B cell (primary cell): ENCODE measurements around the gene CNR2. TPM values are rescaled to one million over a fixed set of nuclear protein-coding genes. Genes with fewer than 3 reads are reported as not detected.

Experiments
- ATAC-seq: fragments of 200-7000 bp; cut with Tn5 transposase; one replicate; pipeline ENCODE4 v1.10.0; 2021; ENCODE audit warnings: low read depth, mild to moderate bottlenecking, moderate number of reproducible peaks, moderate library complexity
- CTCF ChIA-PET: fragments of 350-600 bp; sonication (Branson Sonifier 250); formaldehyde crosslinking; loops from one replicate; lab custom pipeline; 2021; ENCODE audit warnings: antibody characterized with exemption, inconsistent platforms; lab: Charles Lee
- POLR2A ChIA-PET: fragments of 350-600 bp; sonication (Branson Sonifier 250); formaldehyde crosslinking; loops from one replicate; lab custom pipeline; 2021; ENCODE audit warnings: antibody characterized with exemption; lab: Charles Lee
- DNase-seq: peaks from one replicate; pipeline ENCODE4 v3.0.0; 2013
- H2AFZ ChIP-seq: 2 replicates; pipeline ENCODE4 v1.6.1; 2012; ENCODE audit warnings: mild to moderate bottlenecking, low read depth, low read length; ENCODE audit not compliant: insufficient read depth, poor library complexity, severe bottlenecking
- H3K27ac ChIP-seq, 2 donors: 1 replicate in 1 of 2; 2 replicates in 1 of 2; pipeline ENCODE4 v1.5.1; 2012 to 2013; ENCODE audit warnings: low read length in 2 of 2, mild to moderate bottlenecking in 2 of 2, moderate library complexity in 1 of 2
- H3K27me3 ChIP-seq, 4 experiments: fragments of 200-600 bp in 1 of 4; sonication (generic) in 1 of 4; replicated peaks in 1 of 4; 1 replicate in 2 of 4; 2 replicates in 2 of 4; pipeline versions ENCODE4 v1.6.1 to v1.7.0; 2013 to 2016; ENCODE audit warnings: low read length in 3 of 4, mild to moderate bottlenecking in 2 of 4, mixed read lengths in 1 of 4, moderate library complexity in 1 of 4; ENCODE audit not compliant: insufficient read depth in 4 of 4, control insufficient read depth in 3 of 4; ENCODE audit errors: control extremely low read depth in 1 of 4
- H3K36me3 ChIP-seq, 2 experiments: replicated peaks in 1 of 2; 1 replicate in 1 of 2; 2 replicates in 1 of 2; pipeline versions ENCODE4 v1.6.1 to v1.7.1; 2013; ENCODE audit warnings: low read length in 1 of 2; ENCODE audit not compliant: insufficient read depth in 2 of 2, control insufficient read depth in 1 of 2; ENCODE audit errors: control extremely low read depth in 1 of 2, extremely low read depth in 1 of 2
- H3K4me1 ChIP-seq, 2 donors: fragments of 200-600 bp in 1 of 2; sonication (generic) in 1 of 2; 1 replicate in 1 of 2; 2 replicates in 1 of 2; pipeline versions ENCODE4 v1.5.1 to v1.6.1; 2013 to 2017; ENCODE audit warnings: low read length in 2 of 2; ENCODE audit not compliant: control insufficient read depth in 2 of 2, insufficient read depth in 2 of 2
- H3K4me2 ChIP-seq: replicated peaks from 2 replicates; pipeline ENCODE3; 2012; ENCODE audit warnings: mild to moderate bottlenecking, low read depth, low read length; ENCODE audit not compliant: poor library complexity, severe bottlenecking
- H3K4me3 ChIP-seq, 5 experiments: fragments of 200-600 bp in 1 of 5; sonication (generic) in 1 of 5; 1 replicate in 3 of 5; 2 replicates in 2 of 5; pipeline versions ENCODE4 v1.5.1 to v1.7.0; 2011 to 2016; ENCODE audit warnings: low read length in 4 of 5, mild to moderate bottlenecking in 4 of 5, low read depth in 2 of 5, control low read depth in 1 of 5, moderate library complexity in 1 of 5; ENCODE audit not compliant: insufficient read depth in 1 of 5; ENCODE audit errors: control extremely low read depth in 1 of 5, extremely low read depth in 1 of 5
- H3K79me2 ChIP-seq: fragments of 200-600 bp; sonication (generic); one replicate; pipeline ENCODE4 v1.6.0; 2016; ENCODE audit warnings: low read length; ENCODE audit not compliant: control insufficient read depth, insufficient read depth
- H3K9ac ChIP-seq: fragments of 200-600 bp; sonication (generic); 2 replicates; pipeline ENCODE4 v1.6.1; 2017; ENCODE audit warnings: mild to moderate bottlenecking, low read length, moderate library complexity
- H3K9me3 ChIP-seq, 3 donors: one replicate each; pipeline versions ENCODE4 v1.6.1 to v1.7.1; 2013; ENCODE audit warnings: low read length in 2 of 3; ENCODE audit not compliant: control insufficient read depth in 2 of 3, insufficient read depth in 1 of 3; ENCODE audit errors: control extremely low read depth in 1 of 3
- H4K20me1 ChIP-seq: 2 replicates; pipeline ENCODE4 v1.6.0; 2012; ENCODE audit warnings: mild to moderate bottlenecking, low read length; ENCODE audit not compliant: insufficient read depth, control insufficient read depth, poor library complexity, severe bottlenecking
- H3K27ac Mint-ChIP-seq: one replicate; pipeline ENCODE4 v1.8.0; 2021; ENCODE audit warnings: mixed read lengths
- H3K27me3 Mint-ChIP-seq: one replicate; pipeline ENCODE4 v1.8.0; 2021; ENCODE audit warnings: mixed read lengths
- H3K4me1 Mint-ChIP-seq: one replicate; pipeline ENCODE4 v1.8.0; 2021; ENCODE audit warnings: mixed read lengths
- H3K4me3 Mint-ChIP-seq: one replicate; pipeline ENCODE4 v1.8.0; 2021; ENCODE audit warnings: mixed read lengths
- H3K9me3 Mint-ChIP-seq: one replicate; pipeline ENCODE4 v1.8.0; 2022; ENCODE audit warnings: mixed read lengths; ENCODE audit not compliant: insufficient read depth
- CTCF ChIP-seq: fragments of 200-600 bp; IDR thresholded peaks from one replicate; pipeline ENCODE4 v1.8.0; 2022; ENCODE audit warnings: antibody characterized with exemption, mild to moderate bottlenecking
- EZH2 ChIP-seq: IDR thresholded peaks from 2 replicates; pipeline ENCODE4 v1.6.1; 2012; ENCODE audit warnings: borderline replicate concordance, low read depth, mild to moderate bottlenecking, moderate library complexity, low read length; ENCODE audit not compliant: insufficient read depth, poor library complexity, severe bottlenecking
- WGBS: methylation state at CpG from one replicate; pipeline ENCODE4 v1.1.5; 2013; ENCODE audit warnings: missing lambda C conversion rate; ENCODE audit not compliant: insufficient coverage; 5-methylcytosine and 5-hydroxymethylcytosine counted together
- intact Hi-C: fragments of 100-400 bp; cut with micrococcal nuclease; formaldehyde crosslinking; loops from one replicate; pipeline ENCODE4 v1.10.0; 2022
- polyA plus RNA-seq: library from polyadenylated mRNA; depleted of rRNA; stranded (reverse); fragments of >200 nt; gene quantifications from 2 replicates; pipeline ENCODE4 v1.2.3, GENCODE V29; 2012
- total RNA-seq, 2 donors: library from RNA; stranded (reverse); fragments of 120-200 nt in 1 of 2; gene quantifications; 1 replicate in 1 of 2; 2 replicates in 1 of 2; pipeline versions ENCODE4 v1.2.3 to v1.2.4, GENCODE V29; 2013 to 2022

The CNR2 gene
- total and polyA plus RNA-seq, 2 donors (not counting 1 experiment from before 2014, with no cell fraction given): 45.6 to 63.4 TPM

- WGBS: 93% methylated on average over 6 of the region's 6 CpGs
- no peaks in the 10 kb centered on the region for H3K9me3 Mint-ChIP-seq
- intact Hi-C loops: no loop called here
- ATAC-seq: no peak
- POLR2A ChIA-PET: interaction anchor here (0.6 to 2.0 kb wide), 12 partner anchors 9 to 372 kb away, joined by 3 to 13 read pairs (median 4); partner anchors contain the start of genes CNR2 and E2F2
- peaks cover 82% of the 10 kb centered on the region for H3K4me1 Mint-ChIP-seq
- Histone ChIP-seq H3K9me3 (no peaks in the 10 kb centered on the region), H3K27ac (no peak overlapping the region), H2AFZ (no peak overlapping the region), H3K36me3 (peaks cover 4 to 44% of the 10 kb centered on the region in 2 experiments), H3K9ac (no peak overlapping the region), H3K4me3 (no peak overlapping the region), H3K4me1 (peaks cover 86 to 93% of the 10 kb centered on the region in 2 donors), H3K79me2 (peaks cover 99% of the 10 kb centered on the region), H4K20me1 (peaks cover 89% of the 10 kb centered on the region), H3K4me2 (peak overlapping the region; percentile 74), H3K27me3 (no peaks in the 10 kb centered on the region)
- H3K4me3 Mint-ChIP-seq: peak overlapping the region; percentile 61
- peak overlapping the region; percentile 62 for H3K27ac Mint-ChIP-seq
- no peaks in the 10 kb centered on the region for H3K27me3 Mint-ChIP-seq
- no peak for TF ChIP-seq CTCF
- TF ChIP-seq EZH2: no peak
- DNase-seq: no peak
- CTCF ChIA-PET: interaction anchor here (0.7 to 2.7 kb wide), 8 partner anchors 10 to 132 kb away, joined by 3 to 21 read pairs (median 4); partner anchors contain the start of gene CNR2
Observed at GRCh38 chr1:23903754-23904153, 9.4 kb downstream of the CNR2 start.
